Measurements from ENCODE around the gene FOXJ1.

- TF ChIP-seq, protein P1, sequence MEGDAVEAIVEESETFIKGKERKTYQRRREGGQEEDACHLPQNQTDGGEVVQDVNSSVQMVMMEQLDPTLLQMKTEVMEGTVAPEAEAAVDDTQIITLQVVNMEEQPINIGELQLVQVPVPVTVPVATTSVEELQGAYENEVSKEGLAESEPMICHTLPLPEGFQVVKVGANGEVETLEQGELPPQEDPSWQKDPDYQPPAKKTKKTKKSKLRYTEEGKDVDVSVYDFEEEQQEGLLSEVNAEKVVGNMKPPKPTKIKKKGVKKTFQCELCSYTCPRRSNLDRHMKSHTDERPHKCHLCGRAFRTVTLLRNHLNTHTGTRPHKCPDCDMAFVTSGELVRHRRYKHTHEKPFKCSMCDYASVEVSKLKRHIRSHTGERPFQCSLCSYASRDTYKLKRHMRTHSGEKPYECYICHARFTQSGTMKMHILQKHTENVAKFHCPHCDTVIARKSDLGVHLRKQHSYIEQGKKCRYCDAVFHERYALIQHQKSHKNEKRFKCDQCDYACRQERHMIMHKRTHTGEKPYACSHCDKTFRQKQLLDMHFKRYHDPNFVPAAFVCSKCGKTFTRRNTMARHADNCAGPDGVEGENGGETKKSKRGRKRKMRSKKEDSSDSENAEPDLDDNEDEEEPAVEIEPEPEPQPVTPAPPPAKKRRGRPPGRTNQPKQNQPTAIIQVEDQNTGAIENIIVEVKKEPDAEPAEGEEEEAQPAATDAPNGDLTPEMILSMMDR (IDR thresholded peaks at IDR 0.05) = no peak
- TF ChIP-seq GATA3 (IDR thresholded peaks at IDR 0.05; ENCODE audit: borderline replicate concordance) (no peak), KDM5A (IDR thresholded peaks at IDR 0.05) (no peak), POLR2A (IDR thresholded peaks at IDR 0.05; ENCODE audit: low read length) (no peak), ESRRA (IDR thresholded peaks at IDR 0.05; ENCODE audit: borderline replicate concordance, low read length) (no peak), MAZ (IDR thresholded peaks at IDR 0.05; ENCODE audit: borderline replicate concordance, low read depth, low read length) (no peak)
Measured at GRCh38 chr17:76145231-76146052, 4.4 kb upstream of the FOXJ1 start.
